Glutamatergic neuron (in vitro differentiated cells): Measurements from ENCODE around the gene NXPE4. TPM values are rescaled to one million over a fixed set of nuclear protein-coding genes. Genes with fewer than 3 reads are reported as not detected.
"Not testable (repeated sequence)": the region's sequence is repeated elsewhere in the genome, so short reads cannot be mapped to it uniquely, and the experiment has no call there.

Source experiments
- DNase-seq: peaks from one replicate; pipeline ENCODE4 v3.0.0; 2022
- H3K27ac Mint-ChIP-seq: one replicate; pipeline ENCODE4 v1.8.0; 2020; ENCODE audit warnings: mild to moderate bottlenecking, mixed read lengths, inconsistent platforms; ENCODE audit not compliant: unreplicated experiment
- H3K27me3 Mint-ChIP-seq: one replicate; pipeline ENCODE4 v1.8.0; 2020; ENCODE audit warnings: mild to moderate bottlenecking, moderate library complexity, mixed read lengths, inconsistent platforms; ENCODE audit not compliant: unreplicated experiment
- H3K36me3 Mint-ChIP-seq: one replicate; pipeline ENCODE4 v1.8.0; 2020; ENCODE audit warnings: mild to moderate bottlenecking, mixed read lengths, inconsistent platforms; ENCODE audit not compliant: unreplicated experiment
- H3K4me1 Mint-ChIP-seq: one replicate; pipeline ENCODE4 v1.8.0; 2020; ENCODE audit warnings: mild to moderate bottlenecking, low read depth, mixed read lengths, inconsistent platforms; ENCODE audit not compliant: unreplicated experiment
- H3K4me3 Mint-ChIP-seq: one replicate; pipeline ENCODE4 v1.8.0; 2020; ENCODE audit warnings: mild to moderate bottlenecking, mixed read lengths, inconsistent platforms; ENCODE audit not compliant: unreplicated experiment
- H3K9me3 Mint-ChIP-seq: one replicate; pipeline ENCODE4 v1.8.0; 2020; ENCODE audit warnings: mild to moderate bottlenecking, moderate library complexity, mixed read lengths, inconsistent platforms; ENCODE audit not compliant: unreplicated experiment
- total RNA-seq: library from RNA; stranded (reverse); fragmentation: NEBNext Ultra II Directional; extraction: Animal tissue kit (Norgen Biotek cat#: 25700); gene quantifications from one replicate; pipeline ENCODE4 v1.2.1, GENCODE V29; 2021; ENCODE audit not compliant: unreplicated experiment
- TF ChIP-seq, protein P1 (sequence below): fragments of 200-600 bp; sonication (generic); IDR thresholded peaks from one replicate; pipeline ENCODE4 v1.5.0; 2021; ENCODE audit not compliant: partially characterized antibody, unreplicated experiment

Gene NXPE4
- total RNA-seq, 1 donor from 2014 or later: not detected

DNA sequence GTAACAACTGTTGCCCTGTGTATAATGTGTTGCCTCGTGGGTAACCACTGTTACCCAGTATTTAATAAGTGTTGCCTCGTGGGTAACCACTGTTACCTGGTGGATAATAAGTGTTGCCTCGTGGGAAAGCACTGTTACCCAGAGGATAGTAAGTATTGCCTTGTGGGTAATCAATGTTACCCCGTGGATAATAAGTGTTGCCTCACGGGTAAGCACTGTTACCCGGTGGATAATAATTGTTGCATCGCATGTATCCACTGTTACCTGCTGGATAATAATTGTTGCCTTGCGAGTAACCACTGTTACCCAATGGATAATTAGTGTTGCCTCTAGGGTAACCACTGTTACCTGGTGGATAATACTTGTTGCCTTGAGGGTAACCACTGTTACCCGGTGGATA is 17.1 kb upstream of the NXPE4 start:
- Mint-ChIP-seq H3K36me3 (no peaks in the 10 kb centered on the region), H3K9me3 (no peaks in the 10 kb centered on the region)

GRCh38 chr11:114612199-114612598 is 16.6 kb upstream of the NXPE4 start:
- not testable (repeated sequence) for H3K4me3 Mint-ChIP-seq, H3K9me3 Mint-ChIP-seq, H3K4me1 Mint-ChIP-seq, DNase-seq, H3K27me3 Mint-ChIP-seq, H3K36me3 Mint-ChIP-seq, H3K27ac Mint-ChIP-seq

More for the DNA sequence above, 17.1 kb upstream of the NXPE4 start:
- H3K4me3 Mint-ChIP-seq: no peak overlapping the region
- H3K27me3 Mint-ChIP-seq: no peaks in the 10 kb centered on the region
- TF ChIP-seq, protein P1, sequence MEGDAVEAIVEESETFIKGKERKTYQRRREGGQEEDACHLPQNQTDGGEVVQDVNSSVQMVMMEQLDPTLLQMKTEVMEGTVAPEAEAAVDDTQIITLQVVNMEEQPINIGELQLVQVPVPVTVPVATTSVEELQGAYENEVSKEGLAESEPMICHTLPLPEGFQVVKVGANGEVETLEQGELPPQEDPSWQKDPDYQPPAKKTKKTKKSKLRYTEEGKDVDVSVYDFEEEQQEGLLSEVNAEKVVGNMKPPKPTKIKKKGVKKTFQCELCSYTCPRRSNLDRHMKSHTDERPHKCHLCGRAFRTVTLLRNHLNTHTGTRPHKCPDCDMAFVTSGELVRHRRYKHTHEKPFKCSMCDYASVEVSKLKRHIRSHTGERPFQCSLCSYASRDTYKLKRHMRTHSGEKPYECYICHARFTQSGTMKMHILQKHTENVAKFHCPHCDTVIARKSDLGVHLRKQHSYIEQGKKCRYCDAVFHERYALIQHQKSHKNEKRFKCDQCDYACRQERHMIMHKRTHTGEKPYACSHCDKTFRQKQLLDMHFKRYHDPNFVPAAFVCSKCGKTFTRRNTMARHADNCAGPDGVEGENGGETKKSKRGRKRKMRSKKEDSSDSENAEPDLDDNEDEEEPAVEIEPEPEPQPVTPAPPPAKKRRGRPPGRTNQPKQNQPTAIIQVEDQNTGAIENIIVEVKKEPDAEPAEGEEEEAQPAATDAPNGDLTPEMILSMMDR: no peak
- H3K4me1 Mint-ChIP-seq: no peaks in the 10 kb centered on the region
- H3K27ac Mint-ChIP-seq: no peak overlapping the region
- no peak for DNase-seq

- no peak overlapping the region for H3K4me3 Mint-ChIP-seq
- H3K27ac Mint-ChIP-seq: no peak overlapping the region
- no peaks in the 10 kb centered on the region for H3K4me1 Mint-ChIP-seq
- DNase-seq: no peak
- H3K36me3 Mint-ChIP-seq: no peaks in the 10 kb centered on the region
- H3K27me3 Mint-ChIP-seq: no peaks in the 10 kb centered on the region
- H3K9me3 Mint-ChIP-seq: no peaks in the 10 kb centered on the region
- TF ChIP-seq, protein P1: no peak
These were observed 15.7 kb upstream of the NXPE4 start for GRCh38 chr11:114610984-114611944.

DNA sequence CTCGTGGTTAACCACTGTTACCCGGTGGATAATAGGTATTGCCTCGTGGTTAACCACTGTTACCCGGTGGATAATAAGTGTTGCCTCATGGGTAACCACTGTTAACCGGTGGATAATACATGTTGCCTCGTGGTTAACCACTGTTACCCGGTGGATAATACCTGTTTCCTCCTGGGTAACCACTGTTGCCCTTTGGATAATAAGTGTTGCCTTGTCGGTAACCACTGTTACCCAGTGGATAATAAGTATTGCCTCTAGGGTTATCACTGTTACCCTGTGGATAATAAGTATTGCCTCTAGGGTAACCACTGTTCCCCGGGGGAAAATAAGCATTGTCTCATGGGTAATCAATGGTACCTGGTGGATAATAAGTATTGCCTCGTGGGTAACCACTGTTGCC is 15.0 kb upstream of the NXPE4 start:
- no peaks in the 10 kb centered on the region for H3K9me3 Mint-ChIP-seq
- no peak overlapping the region for H3K4me3 Mint-ChIP-seq
- no peaks in the 10 kb centered on the region for H3K4me1 Mint-ChIP-seq
- no peaks in the 10 kb centered on the region for H3K36me3 Mint-ChIP-seq
- no peaks in the 10 kb centered on the region for H3K27me3 Mint-ChIP-seq
- TF ChIP-seq, protein P1: no peak
- H3K27ac Mint-ChIP-seq: no peak overlapping the region
- DNase-seq: no peak

GRCh38 chr11:114609429-114609828 is 13.8 kb upstream of the NXPE4 start:
- no peak for DNase-seq
- Mint-ChIP-seq H3K4me3 (no peak overlapping the region), H3K27ac (no peak overlapping the region), H3K4me1 (no peaks in the 10 kb centered on the region), H3K36me3 (no peaks in the 10 kb centered on the region), H3K9me3 (no peaks in the 10 kb centered on the region), H3K27me3 (no peaks in the 10 kb centered on the region)
- TF ChIP-seq, protein P1: no peak

- not testable (repeated sequence) for H3K27ac Mint-ChIP-seq
These were observed 13.0 kb upstream of the NXPE4 start for GRCh38 chr11:114608605-114609004.

More at GRCh38 chr11:114608605-114609004, 13.0 kb upstream of the NXPE4 start:
- H3K27me3 Mint-ChIP-seq, H3K9me3 Mint-ChIP-seq, H3K36me3 Mint-ChIP-seq, DNase-seq, H3K4me3 Mint-ChIP-seq, H3K4me1 Mint-ChIP-seq: not testable (repeated sequence)
